Endometrial microvascular endothelial cells (primary cell): ENCODE results near the gene NSG1. TPM values are rescaled to one million over a fixed set of nuclear protein-coding genes. Genes with fewer than 3 reads are reported as not detected.

Experiments
- in situ Hi-C: cut with HindIII; loops from 2 replicates; pipeline ENCODE4 v1.10.0; 2017; ENCODE audit warnings: low sequenced_read_pairs, low pct_unique_long_range_greater_than_20kb; ENCODE audit errors: inconsistent ontology term
- total RNA-seq: library from RNA; depleted of rRNA; stranded (reverse); fragments of >200 nt; gene quantifications from one replicate; pipeline ENCODE4 v1.2.3, GENCODE V29; 2015; ENCODE audit errors: inconsistent ontology term

Gene NSG1
- total RNA-seq, 1 donor from 2014 or later: 13.8 TPM

- in situ Hi-C loops: no loop called here
These were observed 5.0 kb downstream of the NSG1 start for GRCh38 chr4:4391866-4392265.

DNA sequence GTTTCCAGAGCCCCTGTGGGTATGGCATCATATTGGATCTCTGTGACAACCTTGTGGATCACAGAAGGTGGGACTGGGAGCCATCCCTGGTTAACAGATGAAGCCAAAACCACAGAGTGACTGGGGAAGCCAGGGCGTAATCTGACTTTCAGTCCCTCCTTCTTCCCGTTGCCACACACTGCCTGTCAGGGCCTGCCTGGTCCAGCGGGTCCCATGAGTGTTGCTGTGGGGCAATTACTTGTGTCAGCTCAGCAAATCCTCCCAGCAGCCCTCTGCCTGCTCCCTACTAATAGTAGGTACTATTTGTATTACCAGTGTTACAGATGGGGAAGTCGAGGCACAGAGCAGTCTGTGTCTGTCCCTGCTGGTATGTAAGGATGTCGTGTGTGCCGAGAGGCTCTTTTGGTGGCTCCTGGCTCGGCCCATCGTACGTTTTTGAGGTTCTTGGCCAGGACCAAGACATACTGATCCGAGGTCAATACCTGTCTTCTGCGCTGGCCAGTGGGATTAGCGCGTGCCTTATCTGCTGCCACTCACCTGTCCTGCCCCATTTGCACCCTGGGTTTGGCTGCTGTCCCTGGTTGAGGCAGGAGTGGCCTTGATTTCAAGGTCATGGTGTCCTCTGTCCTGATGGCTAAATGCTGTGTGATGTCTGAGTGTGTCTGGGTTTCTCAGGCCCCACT lies 5.7 kb downstream of the NSG1 start:
- in situ Hi-C loops: no loop called here

- in situ Hi-C loops: no loop called here
These were observed 7.7 kb downstream of the NSG1 start for GRCh38 chr4:4394644-4395043.

GRCh38 chr4:4395371-4395770 lies 8.5 kb downstream of the NSG1 start:
- in situ Hi-C loops: no loop called here

- in situ Hi-C loops: no loop called here
These were observed 9.1 kb downstream of the NSG1 start for GRCh38 chr4:4395849-4396627.

GRCh38 chr4:4396628-4397440 lies 9.9 kb downstream of the NSG1 start:
- in situ Hi-C loops: no loop called here

DNA sequence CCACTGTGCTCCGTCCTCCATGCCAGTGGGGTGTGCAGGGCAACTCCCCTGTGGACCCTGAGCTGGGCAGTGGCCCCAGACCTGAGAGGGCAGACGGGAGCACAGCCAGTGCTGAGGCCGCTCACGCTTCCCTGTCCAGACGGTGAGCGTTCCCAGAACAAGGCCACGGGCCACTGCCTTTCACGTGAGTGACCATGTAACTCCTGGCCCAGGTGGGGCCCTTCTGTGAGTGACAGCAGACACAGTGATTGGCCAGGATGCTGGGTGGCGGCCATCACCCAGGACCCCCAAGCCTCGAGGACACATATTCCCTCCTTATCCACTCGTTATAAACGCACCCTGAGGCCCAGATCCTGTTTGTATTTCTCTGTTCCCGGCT lies 10.5 kb downstream of the NSG1 start:
- in situ Hi-C loops: no loop called here

DNA sequence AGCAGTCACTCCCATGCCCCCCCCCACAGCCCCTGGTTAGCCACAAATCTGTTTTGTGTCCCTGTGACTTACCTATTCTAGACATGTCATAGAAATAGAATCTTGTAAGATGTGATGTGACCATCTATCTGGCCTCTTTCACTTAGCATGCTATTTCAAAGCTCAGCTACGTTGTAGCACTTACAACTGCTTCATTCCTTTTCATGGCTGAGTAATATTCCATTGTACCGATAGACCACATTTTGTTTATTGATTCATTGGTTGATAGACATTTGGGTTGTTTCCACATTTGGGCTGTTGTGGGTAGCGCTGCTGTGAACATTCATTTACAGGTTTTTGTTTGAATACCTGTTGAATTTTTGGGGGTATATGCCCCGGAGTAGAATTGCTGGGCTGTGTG lies 11.5 kb downstream of the NSG1 start:
- in situ Hi-C loops: no loop called here

GRCh38 chr4:4401036-4401435 lies 14.1 kb downstream of the NSG1 start:
- in situ Hi-C loops: no loop called here

GRCh38 chr4:4402966-4403365 lies 16.1 kb downstream of the NSG1 start:
- in situ Hi-C loops: no loop called here

DNA sequence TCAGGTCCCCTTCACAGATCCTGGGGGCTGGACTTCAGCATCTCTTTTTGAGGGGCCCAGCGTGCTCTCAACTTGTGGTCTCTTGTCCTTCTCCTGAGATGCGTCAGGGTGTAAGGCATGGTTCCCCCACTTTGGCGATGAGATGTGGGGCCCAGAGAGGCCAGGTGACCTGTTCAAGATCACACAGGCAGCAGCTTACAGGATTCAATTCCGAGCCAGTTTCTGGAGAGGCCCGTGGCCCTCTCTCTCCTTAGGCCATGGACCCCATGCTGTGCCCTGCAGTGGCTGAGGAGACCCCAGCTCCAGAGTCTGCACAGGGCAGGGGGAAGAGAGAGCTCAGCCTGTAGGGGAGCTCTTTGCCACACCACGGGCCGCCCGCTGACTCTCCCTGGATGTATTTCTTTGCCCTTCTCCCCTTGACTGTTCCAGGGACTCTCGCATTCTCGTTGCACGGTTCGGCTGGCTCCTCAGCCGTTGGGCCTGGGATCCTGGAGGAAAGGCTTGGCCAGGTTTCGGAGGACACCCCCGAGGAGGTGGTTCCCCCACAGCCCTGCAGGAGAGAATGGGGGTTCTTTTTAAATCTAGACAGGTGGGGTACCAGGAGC lies 18.6 kb downstream of the NSG1 start:
- in situ Hi-C loops: no loop called here

GRCh38 chr4:4406455-4407298 lies 19.8 kb downstream of the NSG1 start:
- in situ Hi-C loops: no loop called here

GRCh38 chr4:4407299-4408131 lies 20.6 kb downstream of the NSG1 start:
- in situ Hi-C loops: no loop called here

- in situ Hi-C loops: no loop called here
These were observed 21.2 kb downstream of the NSG1 start for GRCh38 chr4:4408132-4408523.

DNA sequence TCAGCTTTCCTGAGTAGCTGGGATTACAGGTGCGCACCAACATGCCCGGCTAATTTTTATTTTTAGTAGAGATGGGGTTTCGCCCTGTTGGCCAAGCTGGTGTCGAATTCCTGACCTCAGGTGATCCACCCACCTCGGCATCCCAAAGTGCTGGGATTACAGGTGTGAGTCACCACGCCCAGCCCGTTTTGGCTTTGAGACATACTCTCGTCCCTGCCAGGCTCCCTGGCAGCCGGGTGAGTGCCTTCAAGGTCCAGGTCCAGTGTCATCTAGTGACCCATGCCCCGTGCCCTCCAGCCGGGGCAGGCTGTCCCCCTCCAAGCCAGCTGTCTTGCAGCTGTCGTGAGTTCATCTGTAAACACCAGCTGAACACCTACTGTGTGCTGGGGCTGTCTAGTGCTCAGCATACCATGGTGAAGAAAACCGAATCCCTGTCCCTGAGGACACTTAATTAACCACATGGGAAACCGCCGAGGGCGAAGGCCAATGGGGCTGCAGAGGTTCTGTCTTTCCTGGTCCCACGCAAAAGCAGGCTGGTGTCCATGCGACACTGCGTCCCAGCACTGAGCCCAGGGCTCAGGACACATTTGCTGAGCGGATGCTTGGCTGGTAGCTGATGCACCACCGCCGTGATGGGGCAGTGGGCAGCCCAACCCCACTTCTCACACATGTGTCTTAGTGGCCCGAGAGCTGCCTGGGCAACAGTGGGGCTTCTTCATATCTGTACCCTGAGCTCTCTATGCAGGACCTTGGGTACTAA lies 21.9 kb downstream of the NSG1 start:
- in situ Hi-C loops: no loop called here

DNA sequence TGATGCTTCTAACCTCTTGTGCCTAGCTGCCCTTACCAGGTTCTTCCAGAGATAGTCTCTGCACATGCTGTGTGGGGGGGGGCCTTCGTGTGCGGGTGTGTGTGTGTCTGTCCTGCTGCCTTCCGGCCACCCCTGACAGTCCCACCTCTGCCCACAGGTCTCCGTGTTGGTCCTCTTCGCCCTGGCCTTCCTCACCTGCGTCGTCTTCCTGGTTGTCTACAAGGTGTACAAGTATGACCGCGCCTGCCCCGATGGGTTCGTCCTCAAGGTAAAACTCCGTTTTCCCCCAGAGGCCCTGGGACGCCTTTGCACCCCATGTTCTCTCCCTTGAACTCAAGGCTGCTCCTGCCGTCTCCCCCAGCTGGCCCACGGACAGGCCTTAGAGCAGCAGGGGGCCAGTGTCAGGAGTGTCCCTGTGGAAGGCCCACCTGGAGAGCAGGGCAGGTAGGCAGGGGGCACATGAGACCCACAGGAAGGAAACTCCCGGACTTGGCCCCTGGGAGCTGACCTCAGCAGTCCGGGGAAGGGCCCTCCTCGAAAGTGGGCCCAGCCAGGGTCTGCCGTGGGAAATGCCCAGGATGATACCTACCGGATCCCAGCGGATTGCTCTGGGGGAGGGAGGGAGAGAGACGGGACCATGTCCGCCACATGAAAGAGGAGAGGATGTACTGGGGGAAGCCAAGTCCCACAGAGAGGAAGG lies 22.7 kb downstream of the NSG1 start:
- in situ Hi-C loops: no loop called here

DNA sequence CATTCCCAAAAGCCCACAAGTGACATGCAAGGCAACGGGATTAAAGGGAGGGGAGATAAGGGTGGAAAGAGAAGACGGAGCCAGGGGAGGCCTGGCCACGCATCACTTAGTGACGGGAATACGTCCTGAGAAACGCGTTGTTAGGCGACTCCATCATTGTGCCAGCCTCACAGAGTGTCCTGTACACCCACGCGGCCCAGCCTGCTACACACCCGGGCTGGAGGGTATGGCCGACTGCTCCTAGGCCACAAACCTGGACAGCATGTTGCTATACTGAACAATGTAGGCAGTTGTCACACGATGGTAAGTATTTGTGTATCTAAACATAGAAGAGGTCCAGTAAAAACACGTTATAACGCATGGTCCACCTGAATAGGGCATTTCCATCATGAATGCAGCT lies 23.4 kb downstream of the NSG1 start:
- in situ Hi-C loops: no loop called here
